ENCODE results near the gene ACADM. TPM values are rescaled to one million over a fixed set of nuclear protein-coding genes. Genes with fewer than 3 reads are reported as not detected.

ACADM gene
- total RNA-seq, 3 donors from 2014 or later (not counting 1 experiment from before 2014, with no cell fraction given): 15.2 to 20.9 (median 17.7) TPM

DNA sequence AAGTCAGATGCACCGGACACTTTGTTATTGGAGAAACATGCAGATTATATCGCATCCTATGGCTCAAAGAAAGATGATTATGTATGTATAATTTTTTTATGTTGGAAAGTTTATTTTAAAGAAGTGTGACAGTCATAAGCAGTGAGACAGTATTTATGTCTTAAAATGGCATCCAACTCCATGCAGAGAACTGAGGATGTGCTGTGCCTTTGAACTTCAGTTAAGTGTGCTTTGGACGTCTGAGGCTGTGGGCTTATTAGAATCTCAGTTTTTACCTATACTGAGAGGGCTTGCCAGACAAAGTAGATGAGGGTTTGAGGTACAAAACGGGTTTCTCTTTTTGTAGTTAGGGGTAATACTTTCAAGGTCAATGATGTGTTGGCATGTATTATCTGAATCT lies 63.0 kb downstream of the ACADM start:
- H3K36me3 ChIP-seq (ENCODE audit: control insufficient read depth, insufficient read depth, low read length): peaks cover 34% of the 10 kb centered on the region
- H3K4me3 ChIP-seq (ENCODE audit: low read length): peak overlapping the region; percentile 63
- H3K4me1 ChIP-seq (ENCODE audit: control insufficient read depth, insufficient read depth, low read length): peaks cover 31% of the 10 kb centered on the region
- ATAC-seq: no peak
- Mint-ChIP-seq H3K27me3 (ENCODE audit: low read depth in 2 of 2) (no peaks in the 10 kb centered on the region), H3K4me1 (peaks cover 79 to 83% of the 10 kb centered on the region in 2 donors), H3K9me3 (no peaks in the 10 kb centered on the region), H3K27ac (peak overlapping the region; percentile 95 to 96), H3K36me3 (peaks cover 31% of the 10 kb centered on the region), H3K4me3 (peak overlapping the region; percentile 98)
- H3K27ac ChIP-seq (ENCODE audit: low read length): no peak overlapping the region
- peak in 1 of 2 donors; percentile 38 for DNase-seq
- no peaks in the 10 kb centered on the region for H3K9me3 ChIP-seq (ENCODE audit: control insufficient read depth, insufficient read depth, low read length)
- H3K27me3 ChIP-seq (ENCODE audit: control insufficient read depth, insufficient read depth, low read length): no peaks in the 10 kb centered on the region
- TF ChIP-seq CTCF (IDR thresholded peaks at IDR 0.05): no peak
- intact Hi-C loops (cut with micrococcal nuclease): no loop called here
- 12% methylated on average over 4 of the region's 4 CpGs for WGBS (ENCODE audit: insufficient coverage)

DNA sequence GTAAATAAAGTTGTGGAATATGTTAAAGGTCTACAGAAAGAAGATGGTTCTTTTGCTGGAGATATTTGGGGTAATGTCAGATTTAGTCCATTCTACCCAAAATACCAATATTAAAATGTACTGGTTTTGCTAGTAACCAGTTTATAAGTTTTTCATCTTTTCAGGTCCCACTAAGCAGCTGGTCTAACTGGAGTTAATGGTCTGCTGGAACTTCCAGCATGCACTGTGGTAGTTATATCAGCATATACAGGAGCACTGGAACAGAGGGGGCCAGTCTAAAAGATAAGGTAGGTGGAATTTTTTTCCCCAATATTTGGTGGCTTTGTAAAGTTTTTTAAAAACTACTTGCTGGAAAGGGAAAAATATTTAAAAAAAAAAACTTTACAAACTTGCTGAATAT lies 65.5 kb downstream of the ACADM start:
- Histone ChIP-seq H3K27ac (ENCODE audit: low read length) (no peak overlapping the region), H3K27me3 (ENCODE audit: control insufficient read depth, insufficient read depth, low read length) (no peaks in the 10 kb centered on the region), H3K36me3 (ENCODE audit: control insufficient read depth, insufficient read depth, low read length) (peaks cover 57% of the 10 kb centered on the region), H3K4me1 (ENCODE audit: control insufficient read depth, insufficient read depth, low read length) (peaks cover 21% of the 10 kb centered on the region), H3K4me3 (ENCODE audit: low read length) (no peak overlapping the region), H3K9me3 (ENCODE audit: control insufficient read depth, insufficient read depth, low read length) (no peaks in the 10 kb centered on the region)
- Mint-ChIP-seq H3K27ac (peak overlapping the region; percentile 95 to 96), H3K36me3 (peaks cover 40% of the 10 kb centered on the region), H3K9me3 (no peaks in the 10 kb centered on the region), H3K4me3 (peak overlapping the region; percentile 40), H3K27me3 (ENCODE audit: low read depth in 2 of 2) (no peaks in the 10 kb centered on the region), H3K4me1 (peaks cover 75 to 76% of the 10 kb centered on the region in 2 donors)
- TF ChIP-seq CTCF (IDR thresholded peaks at IDR 0.05): no peak
- intact Hi-C loops (cut with micrococcal nuclease): no loop called here
- DNase-seq (no peak), ATAC-seq (no peak)

- Histone ChIP-seq H3K27ac (ENCODE audit: low read length) (no peak overlapping the region), H3K36me3 (ENCODE audit: control insufficient read depth, insufficient read depth, low read length) (peaks cover 67% of the 10 kb centered on the region), H3K27me3 (ENCODE audit: control insufficient read depth, insufficient read depth, low read length) (no peaks in the 10 kb centered on the region), H3K4me3 (ENCODE audit: low read length) (no peak overlapping the region), H3K9me3 (ENCODE audit: control insufficient read depth, insufficient read depth, low read length) (no peaks in the 10 kb centered on the region), H3K4me1 (ENCODE audit: control insufficient read depth, insufficient read depth, low read length) (peaks cover 12% of the 10 kb centered on the region)
- Mint-ChIP-seq H3K4me3 (peak overlapping the region; percentile 42), H3K27me3 (ENCODE audit: low read depth in 2 of 2) (no peaks in the 10 kb centered on the region), H3K9me3 (no peaks in the 10 kb centered on the region), H3K36me3 (peaks cover 40% of the 10 kb centered on the region), H3K27ac (peak overlapping the region; percentile 95 to 96), H3K4me1 (peaks cover 66 to 69% of the 10 kb centered on the region in 2 donors)
- DNase-seq (peak in 1 of 2 donors; percentile 18), ATAC-seq (no peak)
- no peak for TF ChIP-seq CTCF (IDR thresholded peaks at IDR 0.05)
- 75% methylated on average over 1 of the region's 1 CpG for WGBS (ENCODE audit: insufficient coverage)
- intact Hi-C loops (cut with micrococcal nuclease): no loop called here
These were observed 66.5 kb downstream of the ACADM start for GRCh38 chr1:75791022-75791421.

- H3K36me3 ChIP-seq (ENCODE audit: control insufficient read depth, insufficient read depth, low read length): peaks cover 77% of the 10 kb centered on the region
These were observed 67.6 kb downstream of the ACADM start for GRCh38 chr1:75792091-75792490.

More at GRCh38 chr1:75792091-75792490, 67.6 kb downstream of the ACADM start:
- H3K9me3 ChIP-seq (ENCODE audit: control insufficient read depth, insufficient read depth, low read length): no peaks in the 10 kb centered on the region
- H3K27ac ChIP-seq (ENCODE audit: low read length): no peak overlapping the region
- TF ChIP-seq CTCF (IDR thresholded peaks at IDR 0.05): no peak
- Mint-ChIP-seq H3K4me1 (peaks cover 55 to 63% of the 10 kb centered on the region in 2 donors), H3K4me3 (no peak overlapping the region), H3K36me3 (peaks cover 40% of the 10 kb centered on the region), H3K27me3 (ENCODE audit: low read depth in 2 of 2) (no peaks in the 10 kb centered on the region), H3K9me3 (no peaks in the 10 kb centered on the region), H3K27ac (peak overlapping the region; percentile 38 to 95)
- DNase-seq: no peak
- peaks cover 11% of the 10 kb centered on the region for H3K4me1 ChIP-seq (ENCODE audit: control insufficient read depth, insufficient read depth, low read length)
- intact Hi-C loops (cut with micrococcal nuclease): no loop called here
- H3K4me3 ChIP-seq (ENCODE audit: low read length): no peak overlapping the region
- no peaks in the 10 kb centered on the region for H3K27me3 ChIP-seq (ENCODE audit: control insufficient read depth, insufficient read depth, low read length)
- no peak for ATAC-seq
- WGBS (ENCODE audit: insufficient coverage): 94% methylated on average over 3 of the region's 3 CpGs
